HG03095 (cell line): ENCODE results near the gene MAP1A.
A peak's percentile ranks its signal among the peaks of the same experiment; 100 is the strongest.

ENCODE experiments used
- ATAC-seq: cut with Tn5 transposase; IDR thresholded peaks from one replicate; pipeline ENCODE4 v1.9.1; 2021; ENCODE audit warnings: moderate library complexity; ENCODE audit not compliant: unreplicated experiment

MAP1A gene

GRCh38 chr15:43517354-43518196 lies at the start of gene MAP1A:
Gene MAP1A, plus strand, starts transcription at chr15:43517608. Its CDS starts 3,866 bp downstream, at chr15:43521474.
- no peak for ATAC-seq

- ATAC-seq = no peak
Observed at GRCh38 chr15:43469867-43470266, 47.5 kb upstream of the MAP1A start.

- no peak for ATAC-seq
Observed at GRCh38 chr15:43471975-43472374, 45.4 kb upstream of the MAP1A start.

- no peak for ATAC-seq
Observed at GRCh38 chr15:43473885-43474284, 43.5 kb upstream of the MAP1A start.

GRCh38 chr15:43483297-43484128 lies 33.9 kb upstream of the MAP1A start:
- ATAC-seq = no peak

GRCh38 chr15:43484455-43484854 lies 33.0 kb upstream of the MAP1A start:
- ATAC-seq = no peak

- no peak for ATAC-seq
Observed at GRCh38 chr15:43487271-43487895, 30.0 kb upstream of the MAP1A start.

- ATAC-seq = no peak
Observed at GRCh38 chr15:43488790-43489189, 28.6 kb upstream of the MAP1A start.

- no peak for ATAC-seq
Observed at GRCh38 chr15:43489191-43489590, 28.2 kb upstream of the MAP1A start.

GRCh38 chr15:43492266-43492665 lies 25.1 kb upstream of the MAP1A start:
- no peak for ATAC-seq

GRCh38 chr15:43492673-43493601 lies 24.5 kb upstream of the MAP1A start, which contains the start of gene TP53BP1:
Gene TP53BP1, minus strand, starts transcription at chr15:43493156. Its CDS starts 113 bp downstream, at chr15:43493043.
- peak; percentile 97 for ATAC-seq

- no peak for ATAC-seq
Observed at GRCh38 chr15:43493703-43494472, 23.5 kb upstream of the MAP1A start.

- ATAC-seq = no peak
Observed at GRCh38 chr15:43498990-43499389, 18.4 kb upstream of the MAP1A start.

GRCh38 chr15:43499635-43500034 lies 17.8 kb upstream of the MAP1A start:
- ATAC-seq = no peak

- no peak for ATAC-seq
Observed at GRCh38 chr15:43505738-43506137, 11.7 kb upstream of the MAP1A start.

GRCh38 chr15:43508421-43508820 lies 9.0 kb upstream of the MAP1A start:
- ATAC-seq = no peak

GRCh38 chr15:43508991-43509659 lies 8.3 kb upstream of the MAP1A start:
- no peak for ATAC-seq

GRCh38 chr15:43509660-43510199 lies 7.7 kb upstream of the MAP1A start:
- ATAC-seq = no peak
